GM19023 (cell line): Measurements from ENCODE around the gene SORD.
"Not testable (repeated sequence)": the region's sequence is repeated elsewhere in the genome, so short reads cannot be mapped to it uniquely, and the experiment has no call there.

Experiments used
- ATAC-seq: cut with Tn5 transposase; IDR thresholded peaks from one replicate; pipeline ENCODE4 v1.9.1; 2021; ENCODE audit warnings: mild to moderate bottlenecking, moderate library complexity; ENCODE audit not compliant: unreplicated experiment

SORD gene

GRCh38 chr15:45058690-45059675 is 36.0 kb downstream of the SORD start:
- not testable (repeated sequence) for ATAC-seq

GRCh38 chr15:45062301-45062700 is 39.3 kb downstream of the SORD start:
- not testable (repeated sequence) for ATAC-seq

GRCh38 chr15:45064386-45064785 is 41.4 kb downstream of the SORD start:
- no peak for ATAC-seq

GRCh38 chr15:45069942-45070360 is 47.0 kb downstream of the SORD start:
- not testable (repeated sequence) for ATAC-seq

- not testable (repeated sequence) for ATAC-seq
Measured at GRCh38 chr15:45073602-45074001, 50.6 kb downstream of the SORD start.

- not testable (repeated sequence) for ATAC-seq
Measured at GRCh38 chr15:45075440-45076320, 52.7 kb downstream of the SORD start.

GRCh38 chr15:45077391-45077790 is 54.4 kb downstream of the SORD start:
- not testable (repeated sequence) for ATAC-seq

GRCh38 chr15:45079201-45079600 is 56.2 kb downstream of the SORD start:
- not testable (repeated sequence) for ATAC-seq

GRCh38 chr15:45079628-45080246 is 56.7 kb downstream of the SORD start:
- ATAC-seq, result not testable (repeated sequence)

GRCh38 chr15:45080593-45080992 is 57.6 kb downstream of the SORD start:
- not testable (repeated sequence) for ATAC-seq

- not testable (repeated sequence) for ATAC-seq
Measured at GRCh38 chr15:45082412-45082811, 59.4 kb downstream of the SORD start.

- no peak for ATAC-seq
Measured at GRCh38 chr15:45083223-45083622, 60.2 kb downstream of the SORD start.

GRCh38 chr15:45084163-45084562 is 61.2 kb downstream of the SORD start:
- no peak for ATAC-seq

GRCh38 chr15:45087513-45087912 is 64.5 kb downstream of the SORD start:
- no peak for ATAC-seq

GRCh38 chr15:45088801-45089711 is 66.1 kb downstream of the SORD start:
- ATAC-seq, result no peak

- no peak for ATAC-seq
Measured at GRCh38 chr15:45089712-45090373, 66.8 kb downstream of the SORD start.

- ATAC-seq, result no peak
Measured at GRCh38 chr15:45091161-45091560, 68.2 kb downstream of the SORD start.

GRCh38 chr15:45091576-45091975 is 68.6 kb downstream of the SORD start:
- no peak for ATAC-seq

- ATAC-seq, result no peak
Measured at GRCh38 chr15:45093013-45093412, 70.0 kb downstream of the SORD start.
